Stimulated activated CD4-positive, alpha-beta T cell treated with anti-CD3 and anti-CD28 coated beads, Interleukin-1b, Interleukin-23, amount 100 ng/mL, for 1 hour (primary cell): ENCODE data around the gene RBCK1.
"Not testable (repeated sequence)": the region's sequence is repeated elsewhere in the genome, so short reads cannot be mapped to it uniquely, and the experiment has no call there.

Experiments
- DNase-seq, 2 donors: peaks; one replicate each; pipeline ENCODE4 v3.0.0-alpha.2; 2020; ENCODE audit warnings: low read depth in 2 of 2

RBCK1 gene

DNA sequence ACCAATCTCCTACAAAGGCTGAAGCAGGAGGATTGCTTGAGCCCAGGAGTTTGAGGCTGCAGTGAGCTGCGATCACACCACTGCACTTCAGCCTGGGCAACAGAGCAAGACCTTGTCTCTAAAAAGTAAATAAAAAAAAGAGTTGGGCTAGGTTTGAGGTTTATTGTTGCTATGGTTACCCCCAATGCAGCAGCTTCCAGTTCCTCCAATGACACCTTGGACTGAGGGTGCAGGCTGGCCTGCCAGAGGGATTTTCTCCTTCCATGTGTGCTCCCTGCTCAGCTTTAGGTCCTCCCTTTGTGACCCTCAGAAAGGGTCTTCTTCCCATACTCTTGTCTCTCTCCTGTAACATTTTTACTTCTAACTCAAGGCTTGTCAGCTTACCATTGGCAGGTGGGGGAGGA is 64.8 kb downstream of the RBCK1 start:
- DNase-seq, result no peak

- DNase-seq, result no peak
These were observed 66.5 kb downstream of the RBCK1 start for GRCh38 chr20:474581-474980.

GRCh38 chr20:475463-476357 is 67.6 kb downstream of the RBCK1 start:
- DNase-seq, result no peak

- DNase-seq, result not testable (repeated sequence)
These were observed 68.6 kb downstream of the RBCK1 start for GRCh38 chr20:476561-477249.

GRCh38 chr20:478010-478948 is 70.2 kb downstream of the RBCK1 start:
- no peak for DNase-seq

DNA sequence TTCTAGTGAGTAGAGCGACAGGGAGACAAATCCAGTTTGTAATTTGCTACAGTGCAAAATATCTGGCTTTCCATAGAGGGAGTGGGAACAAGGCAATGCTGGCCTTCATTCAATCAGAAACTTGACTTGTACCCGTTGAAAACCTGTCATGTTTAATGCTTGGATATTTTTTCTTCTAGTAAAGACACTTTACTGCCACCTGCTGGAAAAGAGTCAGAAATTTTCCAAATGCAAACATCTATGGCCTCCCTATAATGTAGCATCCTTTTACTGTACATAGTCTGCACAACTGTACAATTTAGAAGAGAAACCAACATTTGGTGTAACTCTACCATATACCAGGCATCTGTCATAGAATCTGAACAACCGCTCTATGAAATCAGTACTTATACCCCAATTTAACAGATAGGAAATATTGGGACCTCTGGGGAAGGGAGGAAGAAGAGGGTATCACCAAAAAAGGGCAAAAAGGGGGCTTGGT is 70.9 kb downstream of the RBCK1 start:
- no peak for DNase-seq

GRCh38 chr20:479487-479886 is 71.4 kb downstream of the RBCK1 start:
- no peak for DNase-seq

DNA sequence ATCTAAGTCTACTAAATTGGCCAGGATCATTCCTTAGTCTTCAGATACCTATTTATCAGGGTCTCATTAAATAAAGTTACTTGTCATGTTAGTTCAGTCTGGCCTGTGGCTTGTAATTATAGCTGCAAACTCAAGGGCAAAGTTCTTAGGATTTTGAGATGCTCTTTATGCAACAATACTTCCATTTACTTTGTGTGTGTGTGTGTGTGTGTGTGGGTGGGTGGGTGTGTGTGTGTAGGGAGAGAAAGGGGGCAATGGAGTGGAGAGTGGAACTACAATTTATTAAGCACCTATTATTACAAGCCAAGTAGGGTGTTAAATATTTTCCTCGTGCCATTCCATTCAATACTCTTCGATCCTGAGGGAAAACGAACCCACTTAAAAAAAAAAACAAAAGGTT is 71.9 kb downstream of the RBCK1 start:
- no peak for DNase-seq

GRCh38 chr20:481167-481566 is 73.1 kb downstream of the RBCK1 start:
- DNase-seq, result no peak
